A549 (cell line): ENCODE measurements around the gene GMDS.

Experiments used
- CEBPB ChIP-seq, 2 experiments: fragments of >200 bp in 1 of 2; sonication (Bioruptor Twin) in 1 of 2; formaldehyde crosslinking in 1 of 2; IDR thresholded peaks; 2 replicates each; pipeline ENCODE4 v1.6.1; 2012 to 2016
- CTCF ChIP-seq: fragments of >200 bp; sonication (Bioruptor Twin); formaldehyde crosslinking; IDR thresholded peaks from 3 replicates; pipeline ENCODE4 v1.5.1; 2016
- MAFK ChIP-seq: fragments of 450-650 bp; IDR thresholded peaks from 2 replicates; pipeline ENCODE4 v1.6.1; 2014; ENCODE audit not compliant: partially characterized antibody
- MAZ ChIP-seq: fragments of 150-350 bp; IDR thresholded peaks from 2 replicates; pipeline ENCODE4 v1.6.1; 2014; ENCODE audit warnings: antibody characterized with exemption, low read depth, low read length, borderline replicate concordance
- POLR2A ChIP-seq: IDR thresholded peaks from 2 replicates; pipeline ENCODE4 v1.6.1; 2012; ENCODE audit warnings: mild to moderate bottlenecking, low read length
- RARB ChIP-seq: fragments of 250-450 bp; sonication (Bioruptor Pico); IDR thresholded peaks from 2 replicates; pipeline ENCODE4 v1.8.0; 2021; ENCODE audit warnings: mild to moderate bottlenecking, moderate library complexity
- TF ChIP-seq, protein P1 (sequence below): IDR thresholded peaks from 2 replicates; pipeline ENCODE4 v1.6.1; 2012

- TF ChIP-seq POLR2A (no peak), CTCF (no peak), MAFK (no peak), CEBPB (IDR thresholded peaks at IDR 0.05) (no peak), MAZ (no peak), RARB (CRISPR knock-in tag) (no peak)
- TF ChIP-seq, protein P1, sequence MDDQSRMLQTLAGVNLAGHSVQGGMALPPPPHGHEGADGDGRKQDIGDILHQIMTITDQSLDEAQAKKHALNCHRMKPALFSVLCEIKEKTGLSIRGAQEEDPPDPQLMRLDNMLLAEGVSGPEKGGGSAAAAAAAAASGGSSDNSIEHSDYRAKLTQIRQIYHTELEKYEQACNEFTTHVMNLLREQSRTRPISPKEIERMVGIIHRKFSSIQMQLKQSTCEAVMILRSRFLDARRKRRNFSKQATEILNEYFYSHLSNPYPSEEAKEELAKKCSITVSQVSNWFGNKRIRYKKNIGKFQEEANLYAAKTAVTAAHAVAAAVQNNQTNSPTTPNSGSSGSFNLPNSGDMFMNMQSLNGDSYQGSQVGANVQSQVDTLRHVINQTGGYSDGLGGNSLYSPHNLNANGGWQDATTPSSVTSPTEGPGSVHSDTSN = no peak
These were observed 352.7 kb downstream of the GMDS start for GRCh38 chr6:1892716-1893115.
